HFFc6 (cell line): ENCODE results near the gene ABTB2. TPM values are rescaled to one million over a fixed set of nuclear protein-coding genes. Genes with fewer than 3 reads are reported as not detected.
A peak's percentile ranks its signal among the peaks of the same experiment; 100 is the strongest.

ENCODE experiments used
- DNase-seq: peaks from one replicate; pipeline ENCODE4 v3.0.0-alpha.2; 2018
- H3K27ac Mint-ChIP-seq: 2 replicates; pipeline ENCODE4 v1.8.0; 2020; ENCODE audit warnings: mild to moderate bottlenecking, mixed read lengths
- H3K27me3 Mint-ChIP-seq: 2 replicates; pipeline ENCODE4 v1.8.0; 2021; ENCODE audit warnings: mild to moderate bottlenecking, moderate library complexity, mixed read lengths; ENCODE audit not compliant: insufficient read depth
- H3K36me3 Mint-ChIP-seq: 2 replicates; pipeline ENCODE4 v1.8.0; 2021; ENCODE audit warnings: low read depth, mixed read lengths
- H3K4me1 Mint-ChIP-seq: 2 replicates; pipeline ENCODE4 v1.8.0; 2020; ENCODE audit warnings: low read depth, mixed read lengths
- H3K4me3 Mint-ChIP-seq: 2 replicates; pipeline ENCODE4 v1.8.0; 2020; ENCODE audit warnings: mild to moderate bottlenecking, moderate library complexity, mixed read lengths
- H3K9me3 Mint-ChIP-seq: 2 replicates; pipeline ENCODE4 v1.8.0; 2020; ENCODE audit warnings: mild to moderate bottlenecking, mixed read lengths
- total RNA-seq, 6 experiments: library from RNA; stranded (reverse); fragmentation: NEBNext Ultra II Directional; extraction: Animal tissue kit (Norgen Biotek cat#: 25700); gene quantifications; 2 replicates in 1 of 6; 3 replicates in 5 of 6; pipeline ENCODE4 v1.2.3, GENCODE V29; 2021
- TF ChIP-seq, protein P1 (sequence below): fragments of 200-600 bp; sonication (generic); IDR thresholded peaks from 2 replicates; pipeline ENCODE4 v1.5.0; 2021; ENCODE audit warnings: antibody characterized with exemption, mild to moderate bottlenecking

The ABTB2 gene
- total RNA-seq, 6 experiments from 2014 or later = 2.5 to 3.6 (median 2.8) TPM

DNA sequence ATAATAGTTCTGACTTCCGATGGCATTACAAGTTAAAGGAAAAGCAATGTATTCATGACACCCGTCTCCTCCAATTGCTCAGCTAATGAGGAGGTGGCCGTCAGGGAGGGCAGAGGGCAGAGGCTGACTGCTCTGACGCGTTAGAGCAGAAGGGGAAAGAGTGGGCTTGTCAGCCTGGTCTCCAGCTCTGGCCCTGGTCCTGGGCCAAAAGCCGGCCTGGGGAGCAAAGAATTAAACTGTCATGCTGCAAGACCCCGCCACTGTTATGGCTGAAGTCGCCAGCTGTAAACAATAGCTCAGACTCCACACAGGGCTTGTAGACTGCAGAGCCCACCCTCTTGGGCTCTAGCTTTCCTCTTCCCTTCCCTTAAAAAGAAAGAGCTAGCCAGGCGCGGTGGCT is 132.7 kb downstream of the ABTB2 start:
- TF ChIP-seq, protein P1, sequence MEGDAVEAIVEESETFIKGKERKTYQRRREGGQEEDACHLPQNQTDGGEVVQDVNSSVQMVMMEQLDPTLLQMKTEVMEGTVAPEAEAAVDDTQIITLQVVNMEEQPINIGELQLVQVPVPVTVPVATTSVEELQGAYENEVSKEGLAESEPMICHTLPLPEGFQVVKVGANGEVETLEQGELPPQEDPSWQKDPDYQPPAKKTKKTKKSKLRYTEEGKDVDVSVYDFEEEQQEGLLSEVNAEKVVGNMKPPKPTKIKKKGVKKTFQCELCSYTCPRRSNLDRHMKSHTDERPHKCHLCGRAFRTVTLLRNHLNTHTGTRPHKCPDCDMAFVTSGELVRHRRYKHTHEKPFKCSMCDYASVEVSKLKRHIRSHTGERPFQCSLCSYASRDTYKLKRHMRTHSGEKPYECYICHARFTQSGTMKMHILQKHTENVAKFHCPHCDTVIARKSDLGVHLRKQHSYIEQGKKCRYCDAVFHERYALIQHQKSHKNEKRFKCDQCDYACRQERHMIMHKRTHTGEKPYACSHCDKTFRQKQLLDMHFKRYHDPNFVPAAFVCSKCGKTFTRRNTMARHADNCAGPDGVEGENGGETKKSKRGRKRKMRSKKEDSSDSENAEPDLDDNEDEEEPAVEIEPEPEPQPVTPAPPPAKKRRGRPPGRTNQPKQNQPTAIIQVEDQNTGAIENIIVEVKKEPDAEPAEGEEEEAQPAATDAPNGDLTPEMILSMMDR = no peak
- Mint-ChIP-seq H3K27me3 (peaks cover 5% of the 10 kb centered on the region), H3K36me3 (no peaks in the 10 kb centered on the region), H3K4me1 (peaks cover 16% of the 10 kb centered on the region), H3K27ac (no peak overlapping the region), H3K9me3 (no peaks in the 10 kb centered on the region), H3K4me3 (no peak overlapping the region)
- DNase-seq = no peak

DNA sequence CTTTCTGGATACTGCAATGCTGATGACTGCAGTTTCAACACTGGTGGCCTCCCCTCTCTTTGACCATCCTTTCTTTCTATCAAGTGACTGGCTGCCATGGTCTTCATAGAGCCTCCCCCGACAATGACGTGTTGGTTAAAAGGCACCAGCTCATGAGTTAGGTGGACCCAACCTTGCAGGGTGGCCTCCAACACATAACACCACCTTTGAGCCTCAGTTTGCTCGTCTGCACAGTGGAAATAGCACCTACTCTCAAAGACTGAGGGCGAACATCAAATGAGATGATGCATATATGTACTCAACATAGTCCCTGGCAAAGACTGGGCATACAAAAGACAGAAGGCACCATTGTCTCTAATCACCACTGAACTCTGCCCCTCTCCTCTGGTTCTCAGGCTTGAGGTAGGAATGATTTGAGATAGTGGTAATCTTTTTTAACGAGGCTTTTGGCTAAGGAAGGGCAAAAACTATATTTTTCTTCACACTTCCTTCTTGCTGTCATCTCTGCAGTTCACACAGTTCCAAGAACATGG is 133.3 kb downstream of the ABTB2 start:
- Mint-ChIP-seq H3K27me3 (peaks cover 5% of the 10 kb centered on the region), H3K27ac (no peak overlapping the region), H3K4me3 (no peak overlapping the region), H3K4me1 (peaks cover 16% of the 10 kb centered on the region), H3K36me3 (no peaks in the 10 kb centered on the region), H3K9me3 (no peaks in the 10 kb centered on the region)
- TF ChIP-seq, protein P1 = no peak
- no peak for DNase-seq

DNA sequence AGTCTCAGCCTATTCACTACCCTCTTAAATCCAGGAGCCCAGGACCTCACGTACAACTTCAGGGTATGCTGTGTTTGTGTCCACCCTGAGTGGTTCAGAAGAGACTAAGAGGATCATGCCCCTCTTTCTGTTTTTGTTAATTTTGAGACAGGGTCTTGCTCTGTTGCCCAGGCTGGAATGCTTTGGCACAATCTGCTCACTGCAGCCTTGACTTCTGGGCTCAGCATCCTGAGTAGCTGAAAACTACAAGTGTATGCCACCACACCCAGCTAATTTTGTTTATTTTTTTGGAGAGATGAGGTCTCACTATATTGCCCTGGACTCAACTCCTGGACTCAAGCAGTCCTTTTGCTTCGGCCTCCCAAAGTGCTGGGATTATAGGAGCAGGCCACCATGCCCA is 133.9 kb downstream of the ABTB2 start:
- Mint-ChIP-seq H3K27ac (peak overlapping the region; percentile 82), H3K36me3 (no peaks in the 10 kb centered on the region), H3K4me3 (peak overlapping the region; percentile 69), H3K27me3 (peaks cover 5% of the 10 kb centered on the region), H3K4me1 (peaks cover 16% of the 10 kb centered on the region), H3K9me3 (no peaks in the 10 kb centered on the region)
- TF ChIP-seq, protein P1 = no peak
- no peak for DNase-seq

DNA sequence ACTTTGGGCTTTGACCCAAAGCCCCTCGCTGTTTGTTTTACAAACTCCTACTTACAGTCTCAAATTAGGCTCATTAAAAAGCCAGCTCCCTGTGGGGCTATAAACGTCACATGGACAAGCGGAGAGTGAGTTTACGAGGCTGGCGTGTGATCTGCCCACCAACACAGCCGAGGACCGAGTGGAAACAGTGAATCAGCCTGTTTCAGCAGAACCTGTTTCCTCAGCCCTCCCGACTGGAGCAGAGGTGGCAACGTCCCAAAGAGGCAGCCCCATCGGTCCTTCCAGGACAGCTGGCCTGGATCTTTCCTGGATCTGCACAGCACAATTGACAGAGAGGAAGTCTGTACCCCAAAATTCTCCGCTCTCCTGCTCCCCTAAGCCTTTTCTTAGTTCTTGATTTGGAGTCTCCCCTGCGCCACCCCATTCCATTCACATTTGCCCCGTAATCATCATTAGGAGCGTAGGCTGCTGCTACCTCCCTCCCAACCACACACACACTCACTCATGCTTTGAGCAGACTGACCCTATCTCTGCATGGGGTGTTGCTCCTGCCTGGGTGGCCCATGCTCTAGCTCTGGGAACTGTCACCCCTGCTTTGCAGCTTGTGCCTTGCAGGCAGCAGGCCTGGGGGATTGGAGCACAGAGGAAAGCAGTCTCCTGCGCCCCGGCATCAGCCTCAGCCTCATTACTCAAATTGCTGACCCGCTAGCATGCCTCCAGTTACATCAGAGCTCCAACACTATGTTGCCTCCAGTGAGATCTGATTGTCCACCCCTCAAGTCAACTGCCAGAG is 134.6 kb downstream of the ABTB2 start:
- Mint-ChIP-seq H3K4me3 (peak overlapping the region; percentile 69), H3K27me3 (peaks cover 5% of the 10 kb centered on the region), H3K9me3 (no peaks in the 10 kb centered on the region), H3K4me1 (peaks cover 16% of the 10 kb centered on the region), H3K27ac (peak overlapping the region; percentile 82), H3K36me3 (no peaks in the 10 kb centered on the region)
- peak; percentile 84 for DNase-seq
- TF ChIP-seq, protein P1 = no peak

DNA sequence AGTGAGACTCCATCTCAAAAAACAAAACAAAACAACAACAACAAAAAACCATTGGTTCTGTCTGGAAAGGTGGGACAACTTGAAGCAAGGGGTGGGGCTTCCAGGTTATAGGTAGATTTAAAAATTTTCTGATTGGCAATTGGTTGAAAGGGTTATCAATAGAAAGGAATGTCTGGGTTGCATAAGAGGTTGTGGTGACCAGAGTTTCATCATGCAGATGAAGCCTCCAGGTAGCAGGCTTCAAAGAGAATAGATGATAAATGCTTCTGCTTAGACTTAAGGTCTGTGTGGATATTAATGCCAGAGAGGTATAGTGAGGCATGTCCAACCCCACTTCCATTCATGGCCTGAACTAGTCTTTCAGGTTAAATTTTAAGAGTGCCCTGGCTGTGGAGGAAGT is 135.8 kb downstream of the ABTB2 start:
- H3K27ac Mint-ChIP-seq = no peak overlapping the region
- H3K4me3 Mint-ChIP-seq = no peak overlapping the region
- DNase-seq = no peak
- H3K36me3 Mint-ChIP-seq = no peaks in the 10 kb centered on the region
- peaks cover 16% of the 10 kb centered on the region for H3K4me1 Mint-ChIP-seq
- no peaks in the 10 kb centered on the region for H3K9me3 Mint-ChIP-seq
- peaks cover 5% of the 10 kb centered on the region for H3K27me3 Mint-ChIP-seq
- TF ChIP-seq, protein P1 = no peak
